Stimulated activated CD8-positive, alpha-beta memory T cell treated with anti-CD3 and anti-CD28 coated beads, Interleukin-12 subunit alpha, Interleukin-12 subunit beta, amount 100 ng/mL, for 24 hours (primary cell): Measurements from ENCODE around the gene USP43.
"Not testable (repeated sequence)": the region's sequence is repeated elsewhere in the genome, so short reads cannot be mapped to it uniquely, and the experiment has no call there.

Experiments
- DNase-seq: peaks from one replicate; pipeline ENCODE4 v3.0.0-alpha.2; 2020; ENCODE audit errors: extremely low read depth

Gene USP43

GRCh38 chr17:9663511-9663910 is 18.2 kb downstream of the USP43 start:
- not testable (repeated sequence) for DNase-seq

DNA sequence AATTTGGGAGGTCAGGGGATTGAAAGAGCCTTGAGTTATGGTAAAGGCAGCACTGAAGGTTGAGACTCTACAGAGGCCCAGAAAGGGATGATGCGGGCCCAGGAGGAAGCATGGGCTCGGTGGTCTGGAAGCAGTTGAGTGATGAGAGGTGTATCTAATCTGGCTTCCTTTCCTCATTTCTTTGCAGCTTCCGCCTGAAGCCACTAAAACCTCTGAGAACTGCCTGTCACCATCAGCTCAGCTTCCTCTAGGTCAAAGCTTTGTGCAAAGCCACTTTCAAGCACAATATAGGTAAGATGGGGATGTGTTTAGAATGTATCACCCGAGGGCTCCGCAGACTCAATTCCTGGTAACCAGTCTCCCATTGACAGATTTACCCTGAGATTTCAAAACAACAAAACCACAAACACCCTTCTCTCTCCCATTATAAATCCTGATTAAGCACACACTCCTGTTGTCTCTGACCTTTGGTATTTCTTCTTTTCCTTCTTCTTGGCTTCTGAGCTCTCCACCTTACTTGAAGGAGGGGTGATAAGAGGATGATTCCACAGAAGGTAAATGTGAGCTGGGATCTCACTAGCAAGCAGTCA is 21.2 kb downstream of the USP43 start:
- no peak for DNase-seq

- DNase-seq, result no peak
These were observed 23.2 kb downstream of the USP43 start for GRCh38 chr17:9668517-9668916.

- DNase-seq, result no peak
These were observed 24.3 kb downstream of the USP43 start for GRCh38 chr17:9669551-9670008.

- DNase-seq, result no peak
These were observed 25.3 kb downstream of the USP43 start for GRCh38 chr17:9670596-9670995.

- DNase-seq, result no peak
These were observed 26.2 kb downstream of the USP43 start for GRCh38 chr17:9671559-9671958.

DNA sequence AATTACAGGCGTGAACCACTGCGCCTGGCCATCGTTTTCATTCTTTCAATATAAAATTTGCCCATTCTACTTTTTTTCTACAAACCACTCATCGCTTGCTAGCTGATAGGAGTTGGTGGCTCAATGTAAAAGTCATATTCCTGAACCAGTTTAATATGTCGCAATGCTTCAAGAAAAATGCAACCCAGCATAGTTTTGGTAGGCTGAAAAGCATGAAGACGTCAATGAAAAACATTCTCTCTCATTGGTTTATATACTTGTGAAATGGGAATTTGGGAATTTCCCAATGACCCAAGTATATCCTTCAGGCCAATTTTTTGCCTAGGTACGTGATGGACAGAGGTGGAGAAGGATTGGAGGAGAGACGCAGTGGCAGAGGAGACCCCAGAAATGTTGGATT is 26.9 kb downstream of the USP43 start:
- DNase-seq, result no peak

DNA sequence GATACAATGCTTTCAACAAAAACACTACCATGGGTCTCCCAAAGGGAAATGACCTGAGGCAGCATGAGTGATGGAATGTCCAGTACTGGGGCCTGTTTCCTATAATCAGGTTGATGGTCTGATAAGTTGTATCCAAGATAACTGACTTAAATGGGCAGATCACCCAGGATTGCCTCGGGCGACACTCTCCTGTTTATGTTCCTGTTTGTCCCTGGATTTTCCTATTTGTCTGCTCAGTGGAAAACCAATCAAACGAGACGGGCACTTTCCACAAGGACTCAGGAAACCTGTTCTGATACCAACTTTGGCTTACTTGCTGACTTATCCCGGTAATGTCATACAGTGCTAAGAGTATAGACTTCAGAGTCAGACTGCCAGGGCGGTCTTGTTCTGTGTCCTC is 27.4 kb downstream of the USP43 start:
- DNase-seq, result no peak

- no peak for DNase-seq
These were observed 30.8 kb downstream of the USP43 start for GRCh38 chr17:9676084-9676483.

- DNase-seq, result no peak
These were observed 31.5 kb downstream of the USP43 start for GRCh38 chr17:9676820-9677310.

GRCh38 chr17:9677411-9677810 is 32.1 kb downstream of the USP43 start:
- DNase-seq, result no peak

GRCh38 chr17:9677896-9678295 is 32.6 kb downstream of the USP43 start:
- no peak for DNase-seq

GRCh38 chr17:9684955-9685621 is 39.8 kb downstream of the USP43 start:
- no peak for DNase-seq

DNA sequence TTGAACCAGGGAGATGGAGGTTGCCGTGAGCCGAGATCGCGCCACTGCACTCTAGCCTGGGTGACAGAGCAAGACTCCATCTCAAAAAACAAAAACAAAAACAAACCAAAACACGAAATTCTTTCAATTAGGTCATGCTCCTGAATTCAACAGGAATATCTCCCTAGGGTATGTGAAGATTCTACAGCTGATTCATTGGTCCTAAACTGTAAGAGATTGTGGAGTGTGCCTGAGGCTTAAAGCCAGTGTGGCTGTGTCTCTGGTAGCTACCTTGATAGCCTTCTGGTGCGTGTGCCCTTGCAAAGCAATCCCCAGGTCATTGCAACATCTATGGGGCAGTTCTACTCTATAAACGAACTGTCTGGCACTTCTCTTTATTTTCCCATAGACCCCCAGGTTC is 48.4 kb downstream of the USP43 start:
- DNase-seq, result no peak

GRCh38 chr17:9696279-9697044 is 51.1 kb downstream of the USP43 start:
- DNase-seq, result no peak

GRCh38 chr17:9700136-9700535 is 54.8 kb downstream of the USP43 start:
- DNase-seq, result no peak

- no peak for DNase-seq
These were observed 55.6 kb downstream of the USP43 start for GRCh38 chr17:9700754-9701476.

- DNase-seq, result no peak
These were observed 57.2 kb downstream of the USP43 start for GRCh38 chr17:9702482-9702881.

DNA sequence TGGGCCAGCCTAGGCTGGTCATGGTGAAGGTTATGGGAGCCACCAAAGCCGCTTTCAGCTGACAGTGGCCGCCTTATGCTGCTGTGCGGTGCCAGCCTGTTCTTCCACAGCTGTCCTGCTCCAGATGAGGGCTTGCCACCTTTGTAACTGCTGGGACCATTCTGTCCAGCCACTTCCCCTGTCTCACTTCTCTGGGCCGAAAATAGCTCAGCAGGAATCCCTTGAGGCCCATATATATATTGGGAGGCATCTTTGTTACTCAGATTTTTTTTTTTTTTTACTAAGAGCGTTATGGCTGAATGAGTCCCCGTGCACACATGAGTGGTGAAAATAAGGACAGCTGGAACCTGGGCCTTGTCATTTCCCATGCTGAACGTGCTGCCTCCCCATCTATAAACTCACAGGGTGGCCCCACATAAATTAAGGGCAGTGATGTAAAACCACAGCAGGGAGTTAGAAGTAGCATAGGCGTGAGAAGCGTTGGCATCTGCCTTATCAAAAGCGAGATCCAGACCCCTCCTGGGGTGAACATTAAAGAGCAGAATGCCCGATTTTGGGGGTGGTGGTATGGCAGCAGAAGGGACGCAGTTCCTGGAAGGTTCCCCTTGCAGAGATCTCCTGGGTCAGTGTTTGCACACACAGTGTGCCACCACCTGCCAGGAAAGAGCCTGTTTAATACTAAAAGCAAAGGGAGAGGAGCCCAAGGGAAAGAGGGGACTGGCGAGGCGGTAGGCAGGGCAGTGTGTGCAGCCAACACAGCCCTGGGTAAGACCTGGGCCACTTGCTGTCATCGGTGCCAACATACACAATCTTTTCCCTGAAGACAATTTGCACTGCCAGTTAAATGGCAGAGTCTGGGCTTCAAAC is 57.8 kb downstream of the USP43 start:
- no peak for DNase-seq

DNA sequence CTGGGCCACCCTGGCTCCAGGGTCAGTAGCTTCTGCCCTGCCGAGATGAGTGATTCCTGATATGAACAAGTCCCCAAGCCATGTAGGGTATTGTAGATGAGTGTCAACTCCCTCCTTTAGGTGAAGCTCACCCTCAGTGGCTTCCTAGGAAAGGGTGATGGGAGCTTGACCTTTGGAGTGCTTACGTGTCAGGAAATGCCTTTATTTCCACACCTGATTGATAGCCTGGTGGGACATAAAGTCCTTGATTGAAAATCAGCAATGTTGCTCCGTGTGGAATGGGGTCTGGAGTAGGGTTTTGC is 58.4 kb downstream of the USP43 start:
- DNase-seq, result no peak

- DNase-seq, result no peak
These were observed 60.4 kb downstream of the USP43 start for GRCh38 chr17:9705745-9706144.
